Heart left ventricle (tissue), 13 donors: Measurements from ENCODE around the gene SH3BP1.

Experiments used
- CTCF ChIP-seq, 12 donors: fragments of 200-600 bp; sonication (generic) in 4 of 12; IDR thresholded peaks; one replicate each; pipeline versions ENCODE4 v1.5.0 to v1.8.0; 2018 to 2022; ENCODE audit warnings: antibody characterized with exemption in 12 of 12, mild to moderate bottlenecking in 5 of 12
- POLR2A ChIP-seq, 2 donors: fragments of 450-650 bp; IDR thresholded peaks; one replicate each; pipeline ENCODE4 v1.6.1; 2017; ENCODE audit warnings: antibody characterized with exemption in 2 of 2, mild to moderate bottlenecking in 2 of 2, moderate library complexity in 2 of 2
- donor health status: ischemic (EF 13 %, LVEDD 7.1; RV severe dilation, severe dysfunction).
- donor health status: DM: no; HTN: yes; CAD: no.
- donor health status: DM: no; HTN: no; CAD: no.
- donor health status: ischemic (EF 25% LVEDD 6.9; RV normal size, moderate dysfunction).
- donor health status: ischemic (EF 25% LVEDD 5.7; RV mildly dilated, moderate dysfunction).
- donor health status: ischemic (EF 35%, LVEDD 5.7; RV mildly dilated, moderate dysfunction).
- donor health status: nonischemic (EF 11% LVEDD 7.7; RV severe dilation, severe dysfunction).
- donor health status: DM: yes; HTN: yes; CAD: no.
- donor health status: PGD.
- donor health status: ischemic (EF 29% LVEDD 5.4; RV normal size, mild dysfunction).
- donor health status: nonischemic (EF 23%, LVEDD 6.1; RV moderate dilation, normal function).

DNA sequence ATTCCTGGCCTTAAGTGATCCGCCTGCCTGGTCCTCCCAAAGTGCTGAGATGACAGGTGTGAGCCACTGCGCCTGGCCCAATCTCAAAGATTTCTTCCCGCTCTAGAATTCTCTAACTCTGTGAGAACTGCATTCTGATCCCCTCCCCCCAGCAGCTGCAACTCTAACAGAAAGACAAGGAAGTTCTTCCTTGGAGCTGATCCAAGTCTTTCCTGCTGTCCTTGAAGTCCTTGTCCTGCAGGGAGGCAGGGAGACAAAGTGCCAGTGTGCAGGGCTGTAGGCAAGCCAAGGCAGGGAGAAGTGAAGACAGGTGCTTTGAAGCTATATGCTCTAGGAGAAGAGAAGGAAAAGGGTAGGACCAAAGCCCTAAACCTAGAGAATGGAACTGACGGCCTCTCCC, 40.3 kb upstream of the SH3BP1 start:
- TF ChIP-seq CTCF (IDR thresholded peaks at IDR 0.05) (no peak), POLR2A (IDR thresholded peaks at IDR 0.05) (no peak)
